Measurements from ENCODE around the gene SHKBP1. TPM values are rescaled to one million over a fixed set of nuclear protein-coding genes. Genes with fewer than 3 reads are reported as not detected.

The SHKBP1 gene
- total and polyA plus RNA-seq, 8 donors = 33.6 to 122 (median 43.8) TPM

GRCh38 chr19:40604171-40604646 is 27.5 kb downstream of the SHKBP1 start:
- TF ChIP-seq, protein P1, sequence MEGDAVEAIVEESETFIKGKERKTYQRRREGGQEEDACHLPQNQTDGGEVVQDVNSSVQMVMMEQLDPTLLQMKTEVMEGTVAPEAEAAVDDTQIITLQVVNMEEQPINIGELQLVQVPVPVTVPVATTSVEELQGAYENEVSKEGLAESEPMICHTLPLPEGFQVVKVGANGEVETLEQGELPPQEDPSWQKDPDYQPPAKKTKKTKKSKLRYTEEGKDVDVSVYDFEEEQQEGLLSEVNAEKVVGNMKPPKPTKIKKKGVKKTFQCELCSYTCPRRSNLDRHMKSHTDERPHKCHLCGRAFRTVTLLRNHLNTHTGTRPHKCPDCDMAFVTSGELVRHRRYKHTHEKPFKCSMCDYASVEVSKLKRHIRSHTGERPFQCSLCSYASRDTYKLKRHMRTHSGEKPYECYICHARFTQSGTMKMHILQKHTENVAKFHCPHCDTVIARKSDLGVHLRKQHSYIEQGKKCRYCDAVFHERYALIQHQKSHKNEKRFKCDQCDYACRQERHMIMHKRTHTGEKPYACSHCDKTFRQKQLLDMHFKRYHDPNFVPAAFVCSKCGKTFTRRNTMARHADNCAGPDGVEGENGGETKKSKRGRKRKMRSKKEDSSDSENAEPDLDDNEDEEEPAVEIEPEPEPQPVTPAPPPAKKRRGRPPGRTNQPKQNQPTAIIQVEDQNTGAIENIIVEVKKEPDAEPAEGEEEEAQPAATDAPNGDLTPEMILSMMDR (IDR thresholded peaks at IDR 0.05) = no peak
- no peak for DNase-seq
- peak overlapping the region; percentile 21 to 80 for H3K27ac ChIP-seq
- peaks cover 37 to 70% of the 10 kb centered on the region in 2 donors for H3K4me1 ChIP-seq
- H3K4me3 ChIP-seq = peak overlapping the region; percentile 30 to 39
- no peaks in the 10 kb centered on the region for H3K9me3 ChIP-seq
- peaks cover 14 to 100% of the 10 kb centered on the region in 2 donors for H3K27me3 ChIP-seq
- intact Hi-C loops (cut with DNase I) = no loop called here
- no peak for ATAC-seq
- H3K36me3 ChIP-seq = no peaks in the 10 kb centered on the region

- TF ChIP-seq, protein P1 (IDR thresholded peaks at IDR 0.05) = no peak
- no peaks in the 10 kb centered on the region for H3K36me3 ChIP-seq
- peaks cover 9 to 100% of the 10 kb centered on the region in 2 donors for H3K27me3 ChIP-seq
- H3K27ac ChIP-seq = peak overlapping the region; percentile 65 to 77
- ATAC-seq (no peak), DNase-seq (no peak)
- intact Hi-C loops (cut with DNase I) = no loop called here
- H3K4me3 ChIP-seq = peak overlapping the region; percentile 15 to 45
- no peaks in the 10 kb centered on the region for H3K9me3 ChIP-seq
- H3K4me1 ChIP-seq = peaks cover 40 to 71% of the 10 kb centered on the region in 2 donors
These were observed 28.1 kb downstream of the SHKBP1 start for GRCh38 chr19:40604647-40605215.

- intact Hi-C loops (cut with DNase I) = no loop called here
- H3K36me3 ChIP-seq = no peaks in the 10 kb centered on the region
- H3K4me3 ChIP-seq = peak overlapping the region; percentile 15 to 45
- TF ChIP-seq, protein P1 (IDR thresholded peaks at IDR 0.05) = no peak
- H3K9me3 ChIP-seq = no peaks in the 10 kb centered on the region
- DNase-seq = peak; percentile 49 to 92 (median 81)
- H3K4me1 ChIP-seq = peaks cover 36 to 71% of the 10 kb centered on the region in 2 donors
- ATAC-seq = peak; percentile 48
- peak overlapping the region; percentile 65 to 77 for H3K27ac ChIP-seq
- peaks cover 3 to 100% of the 10 kb centered on the region in 2 donors for H3K27me3 ChIP-seq
These were observed 28.7 kb downstream of the SHKBP1 start for GRCh38 chr19:40605216-40605971.

DNA sequence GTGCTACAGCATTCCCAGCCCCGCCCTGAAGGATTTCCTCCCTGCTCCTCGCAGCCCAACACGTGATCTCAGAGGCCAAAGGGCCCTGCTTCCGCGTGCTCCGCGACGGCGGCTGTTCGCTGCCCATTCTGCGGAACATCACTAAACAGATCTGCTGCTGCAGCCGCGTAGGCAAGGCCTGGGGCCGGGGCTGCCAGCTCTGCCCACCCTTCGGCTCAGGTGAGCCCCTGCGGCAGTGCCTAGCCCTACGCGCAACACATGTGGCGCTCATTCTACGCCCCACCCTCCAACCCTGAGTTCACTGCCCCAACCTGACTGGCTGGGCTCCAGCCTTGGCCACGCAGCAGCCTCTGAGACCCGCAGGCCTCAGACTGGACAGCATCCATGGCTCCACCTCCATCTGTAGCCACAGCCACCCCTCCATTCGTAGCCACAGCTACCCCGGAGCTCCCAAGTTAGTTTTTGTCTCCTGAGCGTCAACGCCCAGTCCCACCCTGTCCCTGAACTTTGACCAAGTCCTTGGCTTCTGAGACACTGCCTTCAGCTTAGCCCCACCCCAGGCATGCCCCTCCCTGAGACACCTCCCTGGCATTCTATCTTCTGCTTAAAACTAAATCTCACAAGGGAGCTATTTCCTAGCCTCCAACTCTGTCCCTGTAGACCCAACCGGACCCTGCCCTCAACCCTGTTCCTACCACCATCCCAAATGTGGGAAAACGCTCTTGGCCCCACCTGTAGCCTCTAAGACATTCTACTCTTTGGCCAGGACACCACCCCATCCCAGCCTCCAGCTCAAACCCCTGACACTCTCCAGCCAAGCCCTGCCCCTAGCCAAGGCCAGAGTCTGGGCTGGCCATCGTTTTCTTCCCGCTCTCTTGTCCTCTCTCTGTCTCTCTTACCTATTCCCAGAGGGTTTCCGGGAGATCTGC is 30.9 kb downstream of the SHKBP1 start:
- peak in 1 of 4 donors; percentile 65 for DNase-seq
- ATAC-seq = no peak

More for the DNA sequence above, 30.9 kb downstream of the SHKBP1 start:
- Histone ChIP-seq H3K27me3 (peaks cover 0 to 95% of the 10 kb centered on the region in 2 donors), H3K36me3 (no peaks in the 10 kb centered on the region), H3K9me3 (no peaks in the 10 kb centered on the region), H3K4me3 (no peak overlapping the region), H3K4me1 (peaks cover 34 to 66% of the 10 kb centered on the region in 2 donors), H3K27ac (no peak overlapping the region)
- TF ChIP-seq, protein P1 (IDR thresholded peaks at IDR 0.05) = no peak
- intact Hi-C loops (cut with DNase I) = no loop called here
